Measurements from ENCODE around the gene TUBD1. TPM values are rescaled to one million over a fixed set of nuclear protein-coding genes. Genes with fewer than 3 reads are reported as not detected.
"Not testable (repeated sequence)": the region's sequence is repeated elsewhere in the genome, so short reads cannot be mapped to it uniquely, and the experiment has no call there.

TUBD1 gene
- total RNA-seq, 1 experiment from 2014 or later: 12.5 TPM

GRCh38 chr17:59940697-59941096, 48.0 kb upstream of the TUBD1 start:
- in situ Hi-C loops (cut with HindIII; ENCODE audit: low pct_unique_long_range_greater_than_20kb, low sequenced_read_pairs): not testable (repeated sequence)

GRCh38 chr17:59933317-59933716, 40.6 kb upstream of the TUBD1 start:
- H3K36me3 ChIP-seq (ENCODE audit: control insufficient read depth, insufficient read depth, low read length); H3K4me1 ChIP-seq (ENCODE audit: control insufficient read depth, insufficient read depth, low read length); H3K27me3 ChIP-seq (ENCODE audit: control insufficient read depth, insufficient read depth, low read length); POLR2A ChIA-PET; H3K4me3 ChIP-seq (ENCODE audit: low read depth in 2 of 2, low read length in 2 of 2); CTCF ChIA-PET; H3K9me3 ChIP-seq (ENCODE audit: control insufficient read depth, insufficient read depth, low read depth, low read length); intact Hi-C loops (cut with micrococcal nuclease; ENCODE audit: unreplicated experiment); DNase-seq (ENCODE audit: low read depth, low spot score); BruUV-seq (replicated peaks); in situ Hi-C loops (cut with HindIII; ENCODE audit: low pct_unique_long_range_greater_than_20kb, low sequenced_read_pairs); H3K27ac ChIP-seq (ENCODE audit: low read length); ATAC-seq: not testable (repeated sequence)

More at GRCh38 chr17:59940697-59941096, 48.0 kb upstream of the TUBD1 start:
- H3K27ac ChIP-seq (ENCODE audit: low read length); ATAC-seq; BruUV-seq (replicated peaks); DNase-seq (ENCODE audit: low read depth, low spot score); CTCF ChIA-PET; intact Hi-C loops (cut with micrococcal nuclease; ENCODE audit: unreplicated experiment); H3K4me1 ChIP-seq (ENCODE audit: control insufficient read depth, insufficient read depth, low read length); H3K36me3 ChIP-seq (ENCODE audit: control insufficient read depth, insufficient read depth, low read length); H3K9me3 ChIP-seq (ENCODE audit: control insufficient read depth, insufficient read depth, low read depth, low read length); H3K27me3 ChIP-seq (ENCODE audit: control insufficient read depth, insufficient read depth, low read length); H3K4me3 ChIP-seq (ENCODE audit: low read depth in 2 of 2, low read length in 2 of 2): not testable (repeated sequence)
- POLR2A ChIA-PET: interaction anchor here (0.5 kb wide), 1 partner anchor 23 kb away, joined by 3 read pairs; no protein-coding TSS in a partner anchor

GRCh38 chr17:59930768-59931167, 38.0 kb upstream of the TUBD1 start:
- H3K4me3 ChIP-seq (ENCODE audit: low read depth in 2 of 2, low read length in 2 of 2); H3K4me1 ChIP-seq (ENCODE audit: control insufficient read depth, insufficient read depth, low read length); H3K27ac ChIP-seq (ENCODE audit: low read length); CTCF ChIA-PET; DNase-seq (ENCODE audit: low read depth, low spot score); in situ Hi-C loops (cut with HindIII; ENCODE audit: low pct_unique_long_range_greater_than_20kb, low sequenced_read_pairs); H3K27me3 ChIP-seq (ENCODE audit: control insufficient read depth, insufficient read depth, low read length); intact Hi-C loops (cut with micrococcal nuclease; ENCODE audit: unreplicated experiment); BruUV-seq (replicated peaks); H3K9me3 ChIP-seq (ENCODE audit: control insufficient read depth, insufficient read depth, low read depth, low read length); POLR2A ChIA-PET; ATAC-seq: not testable (repeated sequence)
- H3K36me3 ChIP-seq (ENCODE audit: control insufficient read depth, insufficient read depth, low read length): peaks cover 14% of the 10 kb centered on the region; the same call in 1 of the 2 replicates

- ATAC-seq; POLR2A ChIA-PET; DNase-seq (ENCODE audit: low read depth, low spot score); BruUV-seq (replicated peaks); H3K4me3 ChIP-seq (ENCODE audit: low read depth in 2 of 2, low read length in 2 of 2); CTCF ChIA-PET; H3K27me3 ChIP-seq (ENCODE audit: control insufficient read depth, insufficient read depth, low read length); intact Hi-C loops (cut with micrococcal nuclease; ENCODE audit: unreplicated experiment); H3K27ac ChIP-seq (ENCODE audit: low read length); H3K4me1 ChIP-seq (ENCODE audit: control insufficient read depth, insufficient read depth, low read length); in situ Hi-C loops (cut with HindIII; ENCODE audit: low pct_unique_long_range_greater_than_20kb, low sequenced_read_pairs); H3K9me3 ChIP-seq (ENCODE audit: control insufficient read depth, insufficient read depth, low read depth, low read length): not testable (repeated sequence)
- peaks cover 14% of the 10 kb centered on the region; the same call in 1 of the 2 replicates for H3K36me3 ChIP-seq (ENCODE audit: control insufficient read depth, insufficient read depth, low read length)
Observed at GRCh38 chr17:59930121-59930520, 37.4 kb upstream of the TUBD1 start.

- H3K36me3 ChIP-seq (ENCODE audit: control insufficient read depth, insufficient read depth, low read length): peaks cover 13% of the 10 kb centered on the region
- H3K27me3 ChIP-seq (ENCODE audit: control insufficient read depth, insufficient read depth, low read length); H3K27ac ChIP-seq (ENCODE audit: low read length); H3K4me1 ChIP-seq (ENCODE audit: control insufficient read depth, insufficient read depth, low read length); intact Hi-C loops (cut with micrococcal nuclease; ENCODE audit: unreplicated experiment); H3K9me3 ChIP-seq (ENCODE audit: control insufficient read depth, insufficient read depth, low read depth, low read length); H3K4me3 ChIP-seq (ENCODE audit: low read depth in 2 of 2, low read length in 2 of 2); BruUV-seq (replicated peaks); POLR2A ChIA-PET; DNase-seq (ENCODE audit: low read depth, low spot score); in situ Hi-C loops (cut with HindIII; ENCODE audit: low pct_unique_long_range_greater_than_20kb, low sequenced_read_pairs); CTCF ChIA-PET; ATAC-seq: not testable (repeated sequence)
Observed at GRCh38 chr17:59920637-59921036, 27.9 kb upstream of the TUBD1 start.

Measured in Panc1 (cell line).